Measurements from ENCODE around the gene GLRX. TPM values are rescaled to one million over a fixed set of nuclear protein-coding genes. Genes with fewer than 3 reads are reported as not detected.
A peak's percentile ranks its signal among the peaks of the same experiment; 100 is the strongest.

The GLRX gene
- polyA plus RNA-seq, 4 donors = 15.2 to 59.4 (median 51.4) TPM

GRCh38 chr5:95784514-95785302, 37.8 kb downstream of the GLRX start:
- DNase-seq (ENCODE audit: low read depth in 4 of 4, low spot score in 3 of 4) = no peak

- DNase-seq (ENCODE audit: low read depth in 4 of 4, low spot score in 3 of 4) = no peak
Observed at GRCh38 chr5:95783661-95784060, 38.9 kb downstream of the GLRX start.

GRCh38 chr5:95782181-95782580, 40.3 kb downstream of the GLRX start:
- DNase-seq (ENCODE audit: low read depth in 4 of 4, low spot score in 3 of 4) = no peak

- peak in 3 of 4 donors; percentile 44 to 56 (median 46) for DNase-seq (ENCODE audit: low read depth in 4 of 4, low spot score in 3 of 4)
Observed at GRCh38 chr5:95781101-95781583, 41.4 kb downstream of the GLRX start.

- no peak for DNase-seq (ENCODE audit: low read depth in 4 of 4, low spot score in 3 of 4)
Observed at GRCh38 chr5:95780597-95780996, 41.9 kb downstream of the GLRX start.

- no peak for DNase-seq (ENCODE audit: low read depth in 4 of 4, low spot score in 3 of 4)
Observed at GRCh38 chr5:95779611-95780010, 42.9 kb downstream of the GLRX start.

GRCh38 chr5:95778713-95779436, 43.7 kb downstream of the GLRX start:
- no peak for DNase-seq (ENCODE audit: low read depth in 4 of 4, low spot score in 3 of 4)

- no peak for DNase-seq (ENCODE audit: low read depth in 4 of 4, low spot score in 3 of 4)
Observed at GRCh38 chr5:95777441-95777840, 45.1 kb downstream of the GLRX start.

GRCh38 chr5:95773335-95774059, 49.0 kb downstream of the GLRX start:
- no peak for DNase-seq (ENCODE audit: low read depth in 4 of 4, low spot score in 3 of 4)

- no peak for DNase-seq (ENCODE audit: low read depth in 4 of 4, low spot score in 3 of 4)
Observed at GRCh38 chr5:95771892-95772291, 50.6 kb downstream of the GLRX start.

GRCh38 chr5:95770830-95771708, 51.5 kb downstream of the GLRX start:
- no peak for DNase-seq (ENCODE audit: low read depth in 4 of 4, low spot score in 3 of 4)

- DNase-seq (ENCODE audit: low read depth in 4 of 4, low spot score in 3 of 4) = no peak
Observed at GRCh38 chr5:95768731-95769130, 53.8 kb downstream of the GLRX start.

GRCh38 chr5:95763941-95764340, 58.6 kb downstream of the GLRX start:
- no peak for DNase-seq (ENCODE audit: low read depth in 4 of 4, low spot score in 3 of 4)

Other genes with a start within 250 kb of the GLRX start
- under 1 TPM in 1 of 4 donors, not detected in 3; 0.11 TPM for gene GPR150, start 202.6 kb downstream of the GLRX start, polyA plus RNA-seq (ENCODE audit: insufficient read length in 4 of 4)
- gene RFESD, start 175.9 kb downstream of the GLRX start, polyA plus RNA-seq (ENCODE audit: insufficient read length in 4 of 4) = 1 to 10 TPM; 4.3 to 5.9 (median 5.1) TPM
- gene SPATA9, start 139.7 kb downstream of the GLRX start, polyA plus RNA-seq (ENCODE audit: insufficient read length in 4 of 4) = 1 to 10 TPM; 1.6 to 2.0 (median 1.7) TPM
- 10 to 100 TPM; 62.0 to 88.7 (median 81.6) TPM for gene RHOBTB3, start 91.4 kb downstream of the GLRX start, polyA plus RNA-seq (ENCODE audit: insufficient read length in 4 of 4)
- 10 to 100 TPM in 2 of 4 donors, 1 to 10 TPM in 2; 4.1 to 14.4 (median 10.9) TPM for gene ELL2, start 139.1 kb upstream of the GLRX start, polyA plus RNA-seq (ENCODE audit: insufficient read length in 4 of 4)

Data from left renal pelvis (tissue), 4 donors.